H9 (cell line): ENCODE results near the gene TH. TPM values are rescaled to one million over a fixed set of nuclear protein-coding genes. Genes with fewer than 3 reads are reported as not detected.

Experiments used
- DNase-seq: peaks from one replicate; pipeline ENCODE4 v3.0.0-alpha.2; 2017
- H2AFZ ChIP-seq: one replicate; pipeline ENCODE4 v1.6.1; 2013; ENCODE audit warnings: mild to moderate bottlenecking, low read length, control low read depth, moderate library complexity
- H2AK5ac ChIP-seq: 2 replicates; pipeline ENCODE4 v1.6.1; 2013; ENCODE audit warnings: low read length, control low read depth, mixed read lengths; ENCODE audit not compliant: insufficient read length
- H2BK120ac ChIP-seq: one replicate; pipeline ENCODE4 v1.6.1; 2013; ENCODE audit warnings: low read depth, mild to moderate bottlenecking, low read length, control low read depth, inconsistent platforms; ENCODE audit not compliant: poor library complexity, severe bottlenecking
- H2BK12ac ChIP-seq: 2 replicates; pipeline ENCODE4 v1.6.1; 2013; ENCODE audit warnings: low read length, control low read depth, mixed read lengths, low read depth; ENCODE audit not compliant: insufficient read length
- H2BK15ac ChIP-seq: 2 replicates; pipeline ENCODE4 v1.6.1; 2013; ENCODE audit warnings: low read depth, low read length, control low read depth
- H2BK20ac ChIP-seq: one replicate; pipeline ENCODE4 v1.6.1; 2013; ENCODE audit warnings: low read depth, mild to moderate bottlenecking, low read length, control low read depth, inconsistent platforms; ENCODE audit not compliant: poor library complexity, severe bottlenecking
- H2BK5ac ChIP-seq: 2 replicates; pipeline ENCODE4 v1.6.1; 2013; ENCODE audit warnings: low read length, control low read depth, mixed read lengths; ENCODE audit not compliant: insufficient read length
- H3K14ac ChIP-seq: 2 replicates; pipeline ENCODE4 v1.6.1; 2013; ENCODE audit warnings: low read length, control low read depth; ENCODE audit not compliant: insufficient read depth
- H3K18ac ChIP-seq: 2 replicates; pipeline ENCODE4 v1.6.1; 2013; ENCODE audit warnings: low read depth, mild to moderate bottlenecking, mixed read lengths, low read length, control low read depth; ENCODE audit not compliant: insufficient read length
- H3K23ac ChIP-seq: 2 replicates; pipeline ENCODE4 v1.6.1; 2013; ENCODE audit warnings: low read length, control low read depth, mixed read lengths, low read depth; ENCODE audit not compliant: insufficient read length
- H3K23me2 ChIP-seq: 2 replicates; pipeline ENCODE4 v1.6.1; 2013; ENCODE audit warnings: low read depth, mild to moderate bottlenecking, mixed read lengths, low read length, control low read depth; ENCODE audit not compliant: insufficient read length, poor library complexity, severe bottlenecking
- H3K27ac ChIP-seq: 2 replicates; pipeline ENCODE4 v1.5.1; 2013; ENCODE audit warnings: low read length, control low read depth, mixed read lengths, low read depth; ENCODE audit not compliant: insufficient read length
- H3K27me3 ChIP-seq: 2 replicates; pipeline ENCODE4 v1.6.1; 2013; ENCODE audit warnings: low read length, control low read depth, inconsistent platforms; ENCODE audit not compliant: insufficient read depth
- H3K4ac ChIP-seq: 2 replicates; pipeline ENCODE4 v1.6.1; 2013; ENCODE audit warnings: low read depth, mild to moderate bottlenecking, control low read depth, inconsistent platforms, low read length, moderate library complexity
- H3K4me1 ChIP-seq: 2 replicates; pipeline ENCODE4 v1.6.1; 2013; ENCODE audit warnings: low read length, control low read depth, inconsistent platforms; ENCODE audit not compliant: insufficient read depth
- H3K4me2 ChIP-seq: 2 replicates; pipeline ENCODE4 v1.6.1; 2013; ENCODE audit warnings: low read length, control low read depth, mixed read lengths; ENCODE audit not compliant: insufficient read length, insufficient read depth
- H3K56ac ChIP-seq: 2 replicates; pipeline ENCODE4 v1.6.1; 2013; ENCODE audit warnings: low read depth, mild to moderate bottlenecking, mixed read lengths, low read length, control low read depth; ENCODE audit not compliant: insufficient read length
- H3K79me1 ChIP-seq: 2 replicates; pipeline ENCODE4 v1.6.1; 2013; ENCODE audit warnings: low read depth, mild to moderate bottlenecking, moderate library complexity, low read length, control low read depth, inconsistent platforms; ENCODE audit not compliant: insufficient read depth, poor library complexity, severe bottlenecking
- H3K79me2 ChIP-seq: 2 replicates; pipeline ENCODE4 v1.6.1; 2013; ENCODE audit warnings: low read length, control low read depth, inconsistent platforms; ENCODE audit not compliant: insufficient read depth
- H3K9ac ChIP-seq: 2 replicates; pipeline ENCODE4 v1.6.1; 2013; ENCODE audit warnings: low read length, control low read depth, mixed read lengths; ENCODE audit not compliant: insufficient read length; ENCODE audit errors: extremely low read depth
- H3K9me3 ChIP-seq: one replicate; pipeline ENCODE4 v1.6.1; 2013; ENCODE audit warnings: low read depth, low read length, inconsistent platforms; ENCODE audit not compliant: control insufficient read depth
- H3T11ph ChIP-seq: one replicate; pipeline ENCODE4 v1.6.1; 2013; ENCODE audit warnings: mild to moderate bottlenecking, low read length, control low read depth, inconsistent platforms
- H4K20me1 ChIP-seq: one replicate; pipeline ENCODE4 v1.6.1; 2013; ENCODE audit not compliant: control insufficient read depth, insufficient read length, insufficient read depth
- H4K5ac ChIP-seq: 2 replicates; pipeline ENCODE4 v1.6.1; 2013; ENCODE audit warnings: low read depth, mild to moderate bottlenecking, mixed read lengths, low read length, control low read depth; ENCODE audit not compliant: insufficient read length
- H4K8ac ChIP-seq: replicated peaks from 2 replicates; pipeline ENCODE4 v1.6.1; 2013; ENCODE audit warnings: low read length, control low read depth, mixed read lengths, low read depth; ENCODE audit not compliant: insufficient read length
- H4K91ac ChIP-seq: 2 replicates; pipeline ENCODE4 v1.6.1; 2013; ENCODE audit warnings: low read depth, mild to moderate bottlenecking, moderate library complexity, mixed read lengths, low read length, control low read depth; ENCODE audit not compliant: insufficient read length
- H3K27ac Mint-ChIP-seq, 3 experiments: 2 replicates in 2 of 3; 3 replicates in 1 of 3; pipeline ENCODE4 v1.8.0; 2020 to 2021; ENCODE audit warnings: mixed read lengths in 3 of 3, mild to moderate bottlenecking in 1 of 3, moderate library complexity in 1 of 3
- H3K27me3 Mint-ChIP-seq: 2 replicates; pipeline ENCODE4 v1.8.0; 2021; ENCODE audit warnings: low read depth, mild to moderate bottlenecking, moderate library complexity, mixed read lengths
- H3K36me3 Mint-ChIP-seq, 3 experiments: 2 replicates in 2 of 3; 3 replicates in 1 of 3; pipeline ENCODE4 v1.8.0; 2020 to 2021; ENCODE audit warnings: low read depth in 3 of 3, mixed read lengths in 3 of 3; ENCODE audit not compliant: insufficient read depth in 1 of 3
- H3K4me1 Mint-ChIP-seq, 2 experiments: 2 replicates each; pipeline ENCODE4 v1.8.0; 2020; ENCODE audit warnings: mixed read lengths in 2 of 2
- H3K4me3 Mint-ChIP-seq, 2 experiments: 2 replicates in 1 of 2; 3 replicates in 1 of 2; pipeline ENCODE4 v1.8.0; 2020 to 2021; ENCODE audit warnings: mild to moderate bottlenecking in 2 of 2, mixed read lengths in 2 of 2, moderate library complexity in 1 of 2
- H3K9me3 Mint-ChIP-seq, 2 experiments: 2 replicates in 1 of 2; 3 replicates in 1 of 2; pipeline ENCODE4 v1.8.0; 2020; ENCODE audit warnings: mild to moderate bottlenecking in 2 of 2, mixed read lengths in 2 of 2, moderate library complexity in 1 of 2
- CTCF ChIP-seq: fragments of 200-600 bp; sonication (generic); conservative IDR thresholded peaks from 3 replicates; pipeline ENCODE4 v1.8.0; 2021; ENCODE audit warnings: antibody characterized with exemption, mild to moderate bottlenecking
- WGBS: extraction: QIAGEN DNeasy Blood & Tissue Kit; methylation state at CpG from one replicate; pipeline ENCODE4 v1.1.7; 2013; ENCODE audit warnings: missing lambda C conversion rate, low lambda C conversion rate, mixed read lengths; ENCODE audit not compliant: insufficient read length; ENCODE audit errors: extremely low coverage; 5-methylcytosine and 5-hydroxymethylcytosine counted together
- total RNA-seq: library from RNA; stranded (reverse); gene quantifications from 2 replicates; pipeline ENCODE4 v1.2.1, GENCODE V29; 2021

TH gene
- total RNA-seq, 1 experiment from 2014 or later: not detected

DNA sequence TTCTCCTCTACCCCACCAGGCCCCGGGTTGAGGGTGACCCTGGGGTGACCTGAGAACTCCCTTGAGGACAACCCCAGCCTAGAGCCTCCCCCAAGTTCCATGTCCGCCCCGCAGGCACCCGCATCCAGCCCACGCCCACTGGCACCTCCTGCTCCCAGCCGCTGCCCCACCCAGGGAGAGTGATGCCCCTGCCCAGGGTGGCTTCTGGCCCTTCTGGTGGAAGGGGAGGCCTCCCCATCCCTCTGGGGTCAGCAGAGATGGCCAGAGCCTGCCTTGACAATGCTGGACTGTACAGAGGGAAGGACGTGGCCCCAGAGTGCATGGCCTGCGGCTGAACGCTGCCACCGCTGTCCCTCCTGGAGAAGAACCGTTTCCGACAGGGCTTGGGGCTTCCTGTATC lies 1.1 kb upstream of the TH start:
- Mint-ChIP-seq H3K27me3 (peaks cover 13% of the 10 kb centered on the region), H3K4me3 (no peak overlapping the region), H3K36me3 (no peaks in the 10 kb centered on the region), H3K9me3 (no peaks in the 10 kb centered on the region; a peak in 1 of 5 replicates), H3K27ac (no peak overlapping the region), H3K4me1 (peaks cover 0 to 5% of the 10 kb centered on the region in 2 experiments; a peak in 1 of 4 replicates)
- no peak overlapping the region for H3K18ac ChIP-seq
- H3K23me2 ChIP-seq: peaks cover 2% of the 10 kb centered on the region
- no peak overlapping the region for H4K8ac ChIP-seq
- H3K79me1 ChIP-seq: no peaks in the 10 kb centered on the region
- no peak for DNase-seq
- no peaks in the 10 kb centered on the region for H4K20me1 ChIP-seq
- no peaks in the 10 kb centered on the region for H3K27me3 ChIP-seq
- no peak overlapping the region for H4K91ac ChIP-seq
- H3K56ac ChIP-seq: no peak overlapping the region
- no peak overlapping the region for H3K9ac ChIP-seq
- no peak overlapping the region for H3K14ac ChIP-seq
- no peak overlapping the region for H4K5ac ChIP-seq
- no peak overlapping the region for H2BK5ac ChIP-seq
- H3K27ac ChIP-seq: no peak overlapping the region
- no peak overlapping the region for H3K23ac ChIP-seq
- no peak for TF ChIP-seq CTCF
- no peak overlapping the region for H2AFZ ChIP-seq
- H2BK15ac ChIP-seq: no peak overlapping the region
- no peak overlapping the region for H2AK5ac ChIP-seq
- no peak overlapping the region for H3T11ph ChIP-seq
- no peaks in the 10 kb centered on the region for H3K79me2 ChIP-seq
- WGBS: no CpG with 5 or more reads among the region's 12 CpGs
- no peaks in the 10 kb centered on the region for H3K4me1 ChIP-seq
- no peak overlapping the region for H2BK12ac ChIP-seq
- no peak overlapping the region for H2BK120ac ChIP-seq
- no peaks in the 10 kb centered on the region for H3K9me3 ChIP-seq
- no peak overlapping the region for H2BK20ac ChIP-seq
- H3K4me2 ChIP-seq: no peak overlapping the region
- H3K4ac ChIP-seq: no peak overlapping the region
